ENCODE results near the gene TCEA2.
A peak's percentile ranks its signal among the peaks of the same experiment; 100 is the strongest.

TCEA2 gene

DNA sequence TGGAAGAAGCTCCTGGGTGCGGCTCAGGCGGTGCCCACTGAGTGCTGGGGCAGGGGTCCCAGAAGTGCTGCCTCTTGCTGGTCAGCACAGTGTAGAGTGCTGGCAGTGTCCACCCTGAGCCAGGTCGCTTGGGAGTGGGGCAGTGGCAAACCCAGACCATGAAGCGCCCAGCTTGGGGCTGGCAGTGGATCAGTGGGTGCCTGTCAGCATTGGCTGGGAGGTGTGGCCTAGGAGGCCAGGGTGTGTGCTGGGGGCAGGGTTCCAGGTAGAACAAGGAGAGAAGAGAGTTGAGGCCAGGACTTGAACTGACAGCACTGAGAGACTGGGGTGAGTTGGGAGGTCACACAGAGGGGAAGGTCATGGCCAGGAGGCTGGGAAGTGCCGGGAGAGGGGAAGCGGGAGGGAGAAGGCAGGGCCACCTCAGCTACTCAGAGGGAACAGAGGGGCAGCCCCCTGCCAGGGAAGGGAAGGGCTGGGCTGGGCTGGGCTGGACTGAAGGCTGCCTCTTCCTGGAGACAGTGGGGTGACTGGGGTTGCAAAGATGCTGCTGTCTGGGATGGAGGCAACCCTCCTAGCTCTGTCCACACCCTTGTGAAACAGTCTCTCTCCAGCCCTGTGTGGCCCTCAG, 4.1 kb downstream of the TCEA2 start:
- DNase-seq: no peak

DNA sequence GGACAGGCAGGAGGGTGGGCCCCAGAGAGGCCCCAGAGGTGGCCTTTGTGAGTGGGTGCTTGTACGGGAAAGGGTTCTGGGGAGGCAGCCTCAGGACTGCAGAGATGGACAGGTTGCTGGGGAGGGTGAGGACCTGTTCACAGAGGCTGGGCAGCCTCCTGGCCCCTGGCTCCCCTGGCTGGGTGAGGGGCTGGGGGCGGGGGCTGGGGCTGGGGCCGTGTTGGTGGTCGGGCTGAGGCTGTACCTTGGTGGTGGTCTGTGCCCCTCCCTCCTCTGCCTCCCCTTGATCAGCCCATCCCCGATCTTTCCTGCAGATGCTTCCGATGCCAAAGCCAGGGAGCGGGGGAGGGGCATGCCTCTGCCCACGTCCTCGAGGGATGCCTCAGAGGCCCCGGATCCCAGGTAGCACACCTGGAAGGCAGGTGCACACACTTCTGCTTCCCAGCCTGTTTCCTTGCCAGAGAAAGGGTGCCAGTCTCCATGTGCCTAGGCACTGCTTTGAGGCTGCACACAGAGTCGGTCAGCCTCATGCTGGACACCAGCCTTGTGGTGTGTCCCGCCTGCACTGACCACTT, 4.8 kb downstream of the TCEA2 start:
- no peak for DNase-seq

DNA sequence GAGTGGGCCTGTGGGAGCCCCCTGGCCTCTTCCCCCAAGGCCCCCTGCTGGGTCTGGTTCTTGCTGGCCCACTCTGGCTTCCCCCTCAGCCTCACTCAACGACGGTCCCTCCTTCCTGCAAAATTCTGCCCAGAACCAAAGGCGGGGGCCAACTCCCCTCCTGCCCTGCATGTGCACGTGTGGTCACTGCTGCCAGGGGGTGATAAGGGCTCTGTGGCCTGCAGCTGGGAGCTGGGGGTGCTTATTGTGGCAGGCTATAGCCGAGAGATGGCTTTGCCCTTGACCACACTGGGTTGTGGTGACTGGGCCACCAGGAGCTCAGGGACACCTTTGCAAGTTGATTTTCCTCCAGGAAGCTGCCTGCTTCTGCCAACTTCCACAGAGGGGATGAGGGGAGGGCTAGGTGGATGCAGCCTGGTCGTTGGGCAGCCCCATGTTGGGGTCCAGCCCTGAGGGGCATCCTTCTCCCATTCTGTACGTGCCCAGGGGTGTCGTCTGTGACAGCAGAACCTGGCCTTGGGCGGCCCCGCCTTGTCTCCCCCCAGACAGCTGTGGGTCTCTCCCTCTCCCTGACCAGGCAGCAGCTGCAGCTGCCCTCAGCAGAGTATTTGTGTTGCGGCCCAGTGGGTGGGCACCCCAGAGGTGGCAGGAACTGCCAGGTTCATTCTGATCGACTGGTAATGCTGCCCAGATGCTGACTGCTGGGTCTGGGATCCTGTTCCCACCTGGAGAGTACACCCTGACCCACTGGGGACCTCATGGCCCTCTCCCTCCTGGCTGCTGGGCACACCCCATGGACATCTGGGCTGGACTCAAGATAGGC, 5.6 kb downstream of the TCEA2 start:
- no peak for DNase-seq

DNA sequence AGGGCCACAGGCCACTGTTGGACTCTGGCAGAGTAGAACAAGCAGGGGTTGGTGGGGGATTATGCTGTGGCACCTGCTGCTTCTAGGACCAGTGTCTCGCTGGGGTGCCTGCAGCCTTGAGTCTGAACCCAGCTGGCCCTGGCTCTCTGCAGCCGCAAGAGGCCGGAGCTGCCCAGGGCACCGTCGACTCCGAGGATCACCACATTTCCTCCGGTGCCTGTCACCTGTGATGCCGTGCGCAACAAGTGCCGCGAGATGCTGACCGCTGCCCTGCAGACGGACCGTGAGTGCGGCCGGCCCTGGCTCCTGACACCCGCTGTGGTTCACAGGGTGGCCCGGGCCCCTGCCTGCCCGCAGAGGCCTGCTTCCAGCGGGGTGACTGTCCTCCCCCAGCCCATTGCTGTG, 6.2 kb downstream of the TCEA2 start:
- DNase-seq: no peak

GRCh38 chr20:64069614-64070243, 6.7 kb downstream of the TCEA2 start:
- peak; percentile 99 for DNase-seq

DNA sequence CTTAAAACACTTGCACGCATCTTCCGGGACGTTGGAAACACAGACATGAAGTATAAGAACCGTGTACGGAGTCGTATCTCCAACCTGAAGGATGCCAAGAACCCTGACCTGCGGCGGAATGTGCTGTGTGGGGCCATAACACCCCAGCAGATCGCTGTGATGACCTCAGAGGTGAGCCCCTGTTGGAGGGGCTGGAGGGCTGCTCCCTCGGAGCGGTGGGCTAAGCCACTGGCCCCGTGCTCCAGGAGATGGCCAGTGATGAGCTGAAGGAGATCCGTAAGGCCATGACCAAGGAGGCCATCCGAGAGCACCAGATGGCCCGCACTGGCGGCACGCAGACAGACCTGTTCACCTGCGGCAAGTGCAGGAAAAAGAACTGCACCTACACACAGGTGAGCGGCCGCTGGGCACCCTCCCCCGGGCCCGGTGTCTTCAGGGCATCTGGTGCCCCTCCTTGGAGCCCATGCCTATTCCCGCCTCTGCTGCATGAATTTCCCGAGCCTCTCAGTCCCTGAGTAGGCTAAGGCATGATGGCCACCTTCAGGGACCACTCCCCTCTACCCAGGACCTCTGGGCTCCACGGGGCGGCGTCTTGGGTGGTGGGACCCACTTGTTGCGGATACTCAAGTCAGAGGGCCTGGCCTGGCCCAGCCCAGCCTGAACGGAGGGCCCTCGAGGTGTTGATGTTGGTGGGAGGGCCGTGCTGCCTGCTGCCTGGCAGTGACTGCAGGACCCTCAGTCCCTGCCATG, 7.4 kb downstream of the TCEA2 start:
- DNase-seq: no peak

- no peak for DNase-seq
Measured at GRCh38 chr20:64071341-64072332, 8.6 kb downstream of the TCEA2 start.

DNA sequence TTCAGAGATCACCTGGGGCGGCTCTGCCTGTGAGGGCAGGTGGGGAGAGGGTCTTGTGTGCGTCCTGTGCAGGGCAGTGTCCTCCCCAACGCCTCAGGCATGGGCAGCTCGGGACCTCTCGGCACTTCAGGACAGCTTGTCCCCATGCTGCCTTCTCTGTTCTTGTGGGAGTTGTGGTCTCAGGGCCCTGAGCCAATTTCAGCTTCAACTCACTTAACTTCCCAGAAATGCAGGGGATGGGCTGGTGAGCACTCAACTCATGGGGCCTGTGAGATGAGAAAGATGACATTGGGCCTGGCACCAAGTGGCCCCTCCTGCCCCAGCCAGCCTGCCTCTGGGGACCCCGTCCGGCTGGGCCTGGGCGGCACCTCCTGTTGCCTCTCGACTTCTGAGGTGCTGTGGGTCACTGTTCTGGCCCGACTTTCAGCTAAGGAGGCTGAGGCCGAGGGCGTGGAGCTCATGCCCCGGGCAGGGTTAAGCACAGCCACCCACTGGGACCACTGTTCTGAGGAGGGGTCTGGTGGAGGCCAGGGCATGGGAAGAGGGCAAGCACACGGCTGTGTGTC, 9.6 kb downstream of the TCEA2 start:
- DNase-seq: no peak

DNA sequence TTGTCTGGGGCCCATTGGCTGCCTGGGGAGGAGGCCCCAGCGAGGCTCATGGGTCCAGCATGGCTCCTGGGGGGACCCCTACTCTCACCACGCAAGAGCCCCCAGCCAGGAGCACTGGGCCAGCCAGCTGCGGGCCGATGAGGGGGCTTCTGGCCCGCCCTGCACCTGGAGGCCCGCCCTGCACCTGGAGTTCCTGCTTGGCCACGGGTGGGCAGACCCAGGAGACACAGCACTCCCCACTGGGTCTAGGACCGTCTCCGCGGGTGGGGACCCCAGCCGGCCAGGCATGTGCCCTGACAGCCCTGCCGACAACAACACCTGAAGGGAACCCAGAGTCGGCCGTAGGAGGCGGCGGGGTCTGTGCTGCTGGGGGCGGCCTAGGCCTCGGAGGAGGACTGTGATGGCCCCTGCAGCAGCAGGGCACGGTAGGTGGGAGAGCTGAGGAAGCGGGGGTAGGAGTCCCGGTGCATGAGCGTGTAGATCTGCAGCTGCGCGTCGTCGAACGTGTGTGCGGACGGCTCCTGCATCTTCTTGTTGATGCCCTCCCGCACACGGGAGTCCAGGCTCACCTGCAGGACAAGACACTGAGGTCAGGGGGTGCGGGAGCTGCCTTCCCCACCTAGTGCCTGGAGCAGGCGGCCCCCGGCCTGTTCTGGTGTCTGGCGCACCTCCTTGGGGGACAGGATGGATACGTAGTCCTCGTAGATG, 10.6 kb downstream of the TCEA2 start:
- no peak for DNase-seq

- DNase-seq: no peak
Measured at GRCh38 chr20:64074184-64074789, 11.3 kb downstream of the TCEA2 start.

GRCh38 chr20:64074963-64075362, 12.0 kb downstream of the TCEA2 start:
- DNase-seq: no peak

DNA sequence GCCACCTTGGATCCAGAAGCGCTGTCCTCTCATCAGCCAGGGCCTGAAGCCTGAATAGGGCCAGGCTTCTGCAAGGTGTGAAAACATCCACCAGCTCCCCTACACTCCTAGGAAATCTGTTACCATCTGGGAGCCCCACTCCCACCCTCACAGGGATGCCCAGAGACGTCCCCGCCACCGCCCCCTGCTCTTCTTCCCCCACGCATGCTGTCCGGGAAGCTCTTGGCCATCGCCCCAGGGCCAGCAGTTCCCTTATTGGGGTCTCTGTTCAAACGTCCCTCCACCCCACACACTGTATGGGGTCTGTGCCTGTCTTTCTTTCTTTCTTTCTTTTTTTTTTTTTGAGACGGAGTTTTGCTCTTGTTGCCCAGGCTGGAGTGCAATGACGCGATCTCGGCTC, 12.6 kb downstream of the TCEA2 start:
- DNase-seq: no peak

- no peak for DNase-seq
Measured at GRCh38 chr20:64076061-64076997, 13.3 kb downstream of the TCEA2 start.

DNA sequence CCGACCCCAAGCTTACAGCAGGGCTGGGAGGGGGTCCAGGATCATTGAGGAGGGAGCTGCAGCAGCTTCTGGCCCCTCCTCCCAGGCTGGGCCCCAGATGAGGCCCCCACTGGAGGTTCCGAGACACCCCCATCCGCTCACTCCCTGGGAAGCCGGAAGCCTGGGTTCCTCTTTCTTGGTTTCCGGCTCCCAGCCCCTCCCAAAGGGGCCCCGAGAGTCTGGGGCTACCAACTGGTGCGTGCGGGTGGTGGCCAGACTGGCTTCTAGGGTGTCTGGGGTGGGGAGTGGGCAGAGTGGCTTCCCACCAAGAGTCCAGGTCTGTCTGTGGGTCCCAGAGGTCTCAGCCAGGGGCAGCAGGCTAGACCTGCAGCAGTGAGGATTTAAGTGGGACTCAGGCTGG, 14.1 kb downstream of the TCEA2 start:
- no peak for DNase-seq

GRCh38 chr20:64077541-64077875, 14.5 kb downstream of the TCEA2 start:
- DNase-seq: no peak

DNA sequence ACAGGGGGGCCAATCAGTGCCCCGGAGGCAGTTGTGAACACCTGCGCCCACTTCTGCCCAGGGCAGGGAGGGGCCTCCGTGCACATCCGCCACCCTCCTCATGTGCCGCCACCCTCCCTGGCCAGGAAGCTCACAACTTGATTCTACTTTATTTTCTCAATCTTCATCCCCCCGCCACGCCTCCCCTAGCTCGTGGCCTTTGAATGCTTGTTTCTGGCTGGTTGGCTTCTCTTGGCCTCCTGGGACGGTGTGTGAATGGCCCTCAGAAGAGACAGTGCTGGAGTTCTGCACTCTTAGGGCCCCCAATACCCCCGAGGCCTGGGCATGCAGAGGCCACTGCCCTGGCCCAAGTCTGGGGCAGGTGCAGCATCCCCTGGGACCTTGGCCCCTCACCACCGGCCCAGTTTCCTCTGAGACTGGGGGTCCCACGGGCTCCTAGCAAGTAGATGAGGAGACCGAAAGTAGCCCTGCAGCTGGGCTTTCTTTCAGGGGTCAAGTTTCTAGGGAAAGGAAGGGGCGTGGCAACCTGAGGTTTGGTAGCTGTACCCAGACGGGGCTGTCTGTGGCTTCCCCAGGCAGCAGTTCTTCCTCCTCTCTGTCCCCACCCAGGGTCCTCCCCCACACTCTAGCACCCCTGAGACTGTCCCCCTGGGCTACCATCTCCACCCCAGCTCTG, 15.0 kb downstream of the TCEA2 start:
- no peak for DNase-seq

GRCh38 chr20:64078934-64079272, 15.9 kb downstream of the TCEA2 start:
- DNase-seq: no peak

DNA sequence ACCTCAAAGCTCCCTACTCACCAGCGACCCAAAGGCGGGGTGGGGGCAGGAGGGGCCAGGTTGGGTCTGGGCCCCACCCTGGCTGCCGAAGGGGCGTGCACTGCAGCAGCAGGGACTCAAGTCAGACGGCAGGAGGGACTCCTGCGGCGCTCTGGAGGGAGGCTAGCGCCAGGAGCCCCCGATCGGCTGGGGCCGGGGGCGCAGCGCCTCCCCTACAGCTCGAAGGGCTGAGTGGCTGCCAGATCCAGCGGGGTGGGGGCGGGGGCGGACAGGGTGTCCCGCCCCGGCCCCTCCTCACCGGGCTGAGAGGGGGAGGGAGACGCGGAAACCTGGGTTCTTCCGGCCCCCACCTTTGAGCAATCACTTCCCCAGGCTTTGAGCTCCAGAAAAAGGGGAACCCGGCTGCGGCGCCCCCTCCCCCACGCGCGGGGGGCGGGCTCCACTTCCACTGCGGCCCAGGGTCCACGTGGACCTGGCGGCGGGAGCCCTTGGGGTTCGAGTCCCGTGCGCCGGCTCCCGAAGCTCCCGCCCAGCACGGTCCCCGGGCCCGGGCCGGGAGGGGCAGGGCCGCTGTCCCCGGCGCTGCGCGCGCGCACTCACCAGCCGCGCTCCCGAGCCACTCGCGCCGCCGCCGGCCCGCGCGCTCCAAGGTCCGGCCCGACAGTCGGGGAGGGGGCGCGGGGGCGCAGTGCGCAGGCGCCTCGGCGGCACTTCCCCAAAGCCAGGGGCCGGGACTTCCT, 16.4 kb downstream of the TCEA2 start, which contains the start of gene RGS19:
TSS of gene RGS19 (minus strand) at position 246 of the 740 bp plus-strand sequence. CDS start 2,632 bp downstream, outside the sequence.
- DNase-seq: peak; percentile 91
